ENCODE measurements around the gene ADAMTSL1.

- no peak for TF ChIP-seq CTCF (IDR thresholded peaks at IDR 0.05)
- no peak for TF ChIP-seq POLR2A (IDR thresholded peaks at IDR 0.05)
These were observed 26.8 kb upstream of the ADAMTSL1 start for GRCh38 chr9:18447131-18447530.
